Neural cell (in vitro differentiated cells): ENCODE data around the gene DNAJB6. TPM values are rescaled to one million over a fixed set of nuclear protein-coding genes. Genes with fewer than 3 reads are reported as not detected.

Experiments
- H2AFZ ChIP-seq: fragments of 200-600, 300-800 bp; sonication (generic), shearing (Covaris generic); 2 replicates; pipeline ENCODE4 v1.6.0; 2014; ENCODE audit warnings: low read depth, mild to moderate bottlenecking, antibody characterized with exemption, low read length, moderate library complexity
- H3F3A ChIP-seq: fragments of 200-600 bp; shearing (Covaris generic); 2 replicates; pipeline ENCODE4 v1.6.1; 2016; ENCODE audit warnings: mild to moderate bottlenecking, moderate library complexity, mixed read lengths, antibody characterized with exemption, low read length; ENCODE audit not compliant: insufficient read depth, poor library complexity, severe bottlenecking
- H3K27ac ChIP-seq: fragments of 200-600, 300-800 bp; sonication (generic), shearing (Covaris generic); 2 replicates; pipeline ENCODE4 v1.5.1; 2014; ENCODE audit warnings: mild to moderate bottlenecking, low read length, moderate library complexity
- H3K27me3 ChIP-seq: fragments of 300-800, 200-600 bp; sonication (generic), shearing (Covaris generic); 2 replicates; pipeline ENCODE4 v1.6.0; 2014; ENCODE audit warnings: mild to moderate bottlenecking, low read depth, low read length, moderate library complexity; ENCODE audit not compliant: insufficient read depth
- H3K36me3 ChIP-seq: fragments of 300-800, 200-600 bp; sonication (generic), shearing (Covaris generic); 2 replicates; pipeline ENCODE4 v1.5.1; 2014; ENCODE audit warnings: mild to moderate bottlenecking, antibody characterized with exemption, low read length, moderate library complexity; ENCODE audit not compliant: insufficient read depth
- H3K4me2 ChIP-seq: fragments of 300-800, 200-600 bp; sonication (generic), shearing (Covaris generic); 2 replicates; pipeline ENCODE4 v1.6.0; 2014; ENCODE audit warnings: mild to moderate bottlenecking, low read length
- H3K4me3 ChIP-seq: fragments of 300-800, 200-600 bp; sonication (generic), shearing (Covaris generic); 2 replicates; pipeline ENCODE4 v1.5.1; 2014; ENCODE audit warnings: mild to moderate bottlenecking, low read length, moderate library complexity
- H3K79me2 ChIP-seq: fragments of 200-600 bp; shearing (Covaris generic); replicated peaks from 2 replicates; pipeline ENCODE4 v1.6.0; 2014; ENCODE audit warnings: mild to moderate bottlenecking, low read length, moderate library complexity; ENCODE audit not compliant: insufficient read depth
- H3K9ac ChIP-seq: fragments of 300-800, 200-600 bp; sonication (generic), shearing (Covaris generic); 2 replicates; pipeline ENCODE4 v1.6.1; 2016; ENCODE audit warnings: mild to moderate bottlenecking, low read length, mixed read lengths
- H3K9me2 ChIP-seq: fragments of 200-600 bp; shearing (Covaris generic); 2 replicates; pipeline ENCODE4 v1.6.1; 2016; ENCODE audit warnings: mild to moderate bottlenecking, low read length, mixed read lengths; ENCODE audit not compliant: insufficient read depth
- H3K9me3 ChIP-seq: fragments of 200-600, 300-800 bp; sonication (generic), shearing (Covaris generic); 2 replicates; pipeline ENCODE4 v1.6.1; 2016; ENCODE audit warnings: mild to moderate bottlenecking, mixed run types, low read length, moderate library complexity, mixed read lengths
- H4K20me1 ChIP-seq: fragments of 200-600 bp; shearing (Covaris generic); 2 replicates; pipeline ENCODE4 v1.6.1; 2016; ENCODE audit warnings: mild to moderate bottlenecking, mixed run types; ENCODE audit not compliant: insufficient read depth
- CTCF ChIP-seq: fragments of 450-650 bp; IDR thresholded peaks from 2 replicates; pipeline ENCODE4 v1.5.1; 2014; ENCODE audit warnings: antibody characterized with exemption, mild to moderate bottlenecking, moderate library complexity; ENCODE audit not compliant: poor library complexity, severe bottlenecking
- EP300 ChIP-seq: fragments of 450-650 bp; conservative IDR thresholded peaks from 2 replicates; pipeline ENCODE4 v1.6.1; 2014; ENCODE audit warnings: antibody characterized with exemption, mild to moderate bottlenecking, moderate library complexity; ENCODE audit not compliant: poor library complexity, severe bottlenecking
- EZH2 ChIP-seq: fragments of 200-600, 300-800 bp; shearing (Covaris generic), sonication (generic); IDR thresholded peaks from 2 replicates; pipeline ENCODE4 v1.6.1; 2014; ENCODE audit warnings: antibody characterized with exemption, low read length, borderline replicate concordance, mild to moderate bottlenecking; ENCODE audit not compliant: insufficient read depth, poor library complexity, severe bottlenecking
- MXI1 ChIP-seq: fragments of 450-650 bp; conservative IDR thresholded peaks from 2 replicates; pipeline ENCODE4 v1.6.1; 2014; ENCODE audit warnings: antibody characterized with exemption, mild to moderate bottlenecking; ENCODE audit not compliant: poor library complexity, severe bottlenecking
- POLR2AphosphoS5 ChIP-seq: IDR thresholded peaks from 2 replicates; pipeline ENCODE4 v1.6.1; 2012
- RAD21 ChIP-seq: fragments of 450-650 bp; conservative IDR thresholded peaks from 2 replicates; pipeline ENCODE4 v1.6.1; 2014; ENCODE audit warnings: antibody characterized with exemption, mild to moderate bottlenecking, moderate library complexity
- REST ChIP-seq: IDR thresholded peaks from 2 replicates; pipeline ENCODE4 v1.6.1; 2012; ENCODE audit warnings: borderline replicate concordance
- SMC3 ChIP-seq: fragments of 450-650 bp; conservative IDR thresholded peaks from 2 replicates; pipeline ENCODE4 v1.6.1; 2014; ENCODE audit warnings: antibody characterized with exemption, mild to moderate bottlenecking, moderate library complexity; ENCODE audit not compliant: poor library complexity
- TAF1 ChIP-seq: IDR thresholded peaks from 2 replicates; pipeline ENCODE4 v1.6.1; 2012; ENCODE audit warnings: low read depth
- polyA plus RNA-seq: library from polyadenylated mRNA; depleted of rRNA; stranded (reverse); fragments of >200 nt; gene quantifications from 2 replicates; pipeline ENCODE4 v1.2.3, GENCODE V29; 2014

The DNAJB6 gene
- polyA plus RNA-seq, 1 donor from 2014 or later: 427 TPM

- no peak overlapping the region for H2AFZ ChIP-seq
- no peak overlapping the region for H3K9ac ChIP-seq
- no peak overlapping the region for H3K27ac ChIP-seq
- H3K4me2 ChIP-seq: no peak overlapping the region
- TF ChIP-seq MXI1 (no peak), RAD21 (no peak), REST (no peak), POLR2AphosphoS5 (no peak), CTCF (no peak), EP300 (no peak), SMC3 (no peak), TAF1 (no peak), EZH2 (no peak)
- H3K36me3 ChIP-seq: no peaks in the 10 kb centered on the region
- H3K4me3 ChIP-seq: no peak overlapping the region
- no peaks in the 10 kb centered on the region for H4K20me1 ChIP-seq
- H3K9me2 ChIP-seq: no peaks in the 10 kb centered on the region
- H3K9me3 ChIP-seq: no peaks in the 10 kb centered on the region
- H3F3A ChIP-seq: no peaks in the 10 kb centered on the region
- no peaks in the 10 kb centered on the region for H3K27me3 ChIP-seq
- no peaks in the 10 kb centered on the region for H3K79me2 ChIP-seq
Observed at GRCh38 chr7:157402388-157402703, 65.5 kb downstream of the DNAJB6 start.

DNA sequence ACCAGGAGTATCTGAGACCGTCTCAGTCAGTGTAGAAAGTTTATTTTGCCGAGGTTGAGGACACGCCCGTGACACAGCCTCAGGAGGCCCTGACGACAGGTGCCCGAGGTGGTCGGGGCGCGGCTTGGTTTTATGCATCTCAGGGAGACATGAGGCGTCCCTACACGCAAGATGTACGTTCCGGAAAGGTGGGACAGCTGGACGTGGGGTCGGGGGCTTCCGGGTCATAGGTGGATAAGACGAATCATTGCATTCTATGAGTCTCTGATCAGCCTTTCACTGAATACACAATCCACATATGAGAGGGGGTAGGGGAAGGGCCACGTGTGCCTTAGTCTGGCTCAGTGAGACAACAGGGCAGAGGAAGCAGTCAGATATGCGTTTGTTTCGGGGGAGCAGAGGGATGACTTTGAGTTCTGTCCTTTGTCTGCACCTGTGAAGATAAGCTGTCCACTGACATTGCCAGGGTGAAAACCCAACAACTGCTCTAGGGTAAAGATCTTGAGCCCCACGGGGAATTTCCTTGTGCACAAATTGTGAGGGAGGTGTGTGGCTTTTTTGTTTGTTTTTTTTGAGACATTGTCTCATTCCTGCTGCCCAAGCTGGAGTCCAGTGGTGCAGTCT lies 66.2 kb downstream of the DNAJB6 start:
- Histone ChIP-seq H3K4me2 (no peak overlapping the region), H2AFZ (no peak overlapping the region), H4K20me1 (no peaks in the 10 kb centered on the region), H3K9me2 (no peaks in the 10 kb centered on the region), H3F3A (no peaks in the 10 kb centered on the region), H3K79me2 (no peaks in the 10 kb centered on the region), H3K27ac (no peak overlapping the region), H3K27me3 (no peaks in the 10 kb centered on the region), H3K9me3 (no peaks in the 10 kb centered on the region), H3K9ac (no peak overlapping the region), H3K4me3 (no peak overlapping the region), H3K36me3 (no peaks in the 10 kb centered on the region)
- TF ChIP-seq MXI1 (no peak), EP300 (no peak), TAF1 (no peak), POLR2AphosphoS5 (no peak), SMC3 (no peak), RAD21 (no peak), REST (no peak), CTCF (no peak), EZH2 (no peak)
